Activated CD4-positive, alpha-beta T cell treated with anti-CD3 and anti-CD28 coated beads for 36 hours (primary cell): ENCODE measurements around the gene TANGO6. TPM values are rescaled to one million over a fixed set of nuclear protein-coding genes. Genes with fewer than 3 reads are reported as not detected.

Source experiments
- ATAC-seq: fragments of 200-7000 bp; cut with Tn5 transposase; one replicate; pipeline ENCODE4 v1.10.0; 2021; ENCODE audit warnings: mild to moderate bottlenecking, moderate library complexity
- CTCF ChIA-PET: fragments of 350-600 bp; sonication (Branson Sonifier 250); formaldehyde crosslinking; loops from one replicate; lab custom pipeline; 2021; ENCODE audit warnings: antibody characterized with exemption; lab: Charles Lee
- POLR2A ChIA-PET: fragments of 350-600 bp; sonication (Branson Sonifier 250); formaldehyde crosslinking; loops from one replicate; lab custom pipeline; 2021; ENCODE audit warnings: antibody characterized with exemption, inconsistent platforms; lab: Charles Lee
- DNase-seq: peaks from one replicate; pipeline ENCODE4 v3.0.0-alpha.2; 2020
- H3K27ac Mint-ChIP-seq: one replicate; pipeline ENCODE4 v1.8.0; 2021; ENCODE audit warnings: mixed read lengths
- H3K27me3 Mint-ChIP-seq: one replicate; pipeline ENCODE4 v1.8.0; 2021; ENCODE audit warnings: mixed read lengths
- H3K36me3 Mint-ChIP-seq: one replicate; pipeline ENCODE4 v1.8.0; 2021; ENCODE audit warnings: low read depth, mixed read lengths
- H3K4me1 Mint-ChIP-seq: one replicate; pipeline ENCODE4 v1.8.0; 2021; ENCODE audit warnings: mixed read lengths
- H3K4me3 Mint-ChIP-seq: one replicate; pipeline ENCODE4 v1.8.0; 2021; ENCODE audit warnings: mild to moderate bottlenecking, moderate library complexity, mixed read lengths
- H3K9me3 Mint-ChIP-seq: one replicate; pipeline ENCODE4 v1.8.0; 2021; ENCODE audit warnings: low read depth, mixed read lengths
- intact Hi-C, 2 experiments: fragments of 100-400 bp; cut with DNase I in 1 of 2; cut with micrococcal nuclease in 1 of 2; formaldehyde crosslinking; loops; one replicate each; pipeline versions ENCODE4 v1.14.2 to v1.15.1; 2022 to 2024; cut with DNase I, micrococcal nuclease
- total RNA-seq, 2 experiments: library from RNA; stranded (reverse); gene quantifications; one replicate each; pipeline ENCODE4 v1.2.3, GENCODE V29; 2021

TANGO6 gene
- total RNA-seq, 2 experiments from 2014 or later, result 29.7 to 31.2 TPM

GRCh38 chr16:68892214-68892613 is 48.9 kb downstream of the TANGO6 start:
- H3K4me1 Mint-ChIP-seq, result no peaks in the 10 kb centered on the region
- no peaks in the 10 kb centered on the region for H3K27me3 Mint-ChIP-seq
- intact Hi-C loops, result no loop called here
- peaks cover 10% of the 10 kb centered on the region for H3K36me3 Mint-ChIP-seq
- H3K9me3 Mint-ChIP-seq, result no peaks in the 10 kb centered on the region
- no peak overlapping the region for H3K27ac Mint-ChIP-seq
- ATAC-seq, result no peak
- ChIA-PET POLR2A (interaction anchor here (0.7 kb wide), 1 partner anchor 49 kb away, joined by 3 read pairs; no protein-coding TSS in a partner anchor), CTCF (interaction anchor here (0.8 to 1.0 kb wide), 2 partner anchors 18 to 231 kb away, joined by 3 read pairs; no protein-coding TSS in a partner anchor)
- no peak overlapping the region for H3K4me3 Mint-ChIP-seq
- no peak for DNase-seq

GRCh38 chr16:68892898-68893297 is 49.6 kb downstream of the TANGO6 start:
- DNase-seq (no peak), ATAC-seq (no peak)
- no peak overlapping the region for H3K4me3 Mint-ChIP-seq
- no peak overlapping the region for H3K27ac Mint-ChIP-seq
- H3K9me3 Mint-ChIP-seq, result no peaks in the 10 kb centered on the region
- H3K4me1 Mint-ChIP-seq, result no peaks in the 10 kb centered on the region
- intact Hi-C loops, result no loop called here
- POLR2A ChIA-PET, result no interaction called here
- CTCF ChIA-PET, result no interaction called here
- no peaks in the 10 kb centered on the region for H3K27me3 Mint-ChIP-seq
- peaks cover 9% of the 10 kb centered on the region for H3K36me3 Mint-ChIP-seq

- CTCF ChIA-PET, result interaction anchor here (1.2 kb wide), 1 partner anchor 9 kb away, joined by 3 read pairs; no protein-coding TSS in a partner anchor
- no peak overlapping the region for H3K4me3 Mint-ChIP-seq
- ATAC-seq, result no peak
- intact Hi-C loops, result no loop called here
- H3K27me3 Mint-ChIP-seq, result no peaks in the 10 kb centered on the region
- POLR2A ChIA-PET, result no interaction called here
- peak; percentile 6 for DNase-seq
- H3K4me1 Mint-ChIP-seq, result no peaks in the 10 kb centered on the region
- peaks cover 7% of the 10 kb centered on the region for H3K36me3 Mint-ChIP-seq
- H3K9me3 Mint-ChIP-seq, result no peaks in the 10 kb centered on the region
- H3K27ac Mint-ChIP-seq, result no peak overlapping the region
Observed at GRCh38 chr16:68893710-68894705, 50.7 kb downstream of the TANGO6 start.

- DNase-seq (no peak), ATAC-seq (no peak)
- ChIA-PET POLR2A (no interaction called here), CTCF (no interaction called here)
- intact Hi-C loops, result no loop called here
- Mint-ChIP-seq H3K36me3 (peaks cover 6% of the 10 kb centered on the region), H3K27ac (no peak overlapping the region), H3K9me3 (no peaks in the 10 kb centered on the region), H3K4me1 (no peaks in the 10 kb centered on the region), H3K4me3 (no peak overlapping the region), H3K27me3 (no peaks in the 10 kb centered on the region)
Observed at GRCh38 chr16:68894714-68895113, 51.4 kb downstream of the TANGO6 start.

- CTCF ChIA-PET, result interaction anchor here (0.7 kb wide), 1 partner anchor 172 kb away, joined by 3 read pairs; no protein-coding TSS in a partner anchor
- H3K36me3 Mint-ChIP-seq, result peaks cover 15% of the 10 kb centered on the region
Observed at GRCh38 chr16:68898026-68898425, 54.7 kb downstream of the TANGO6 start.

GRCh38 chr16:68900009-68900408 is 56.7 kb downstream of the TANGO6 start:
- no peak overlapping the region for H3K27ac Mint-ChIP-seq
- intact Hi-C loops, result loop anchor here in 1 of 2 experiments (5.0 kb wide), 2 partner anchors 207 to 222 kb away; partner anchors contain the start of gene HAS3
- ATAC-seq (no peak), DNase-seq (no peak)
- ChIA-PET POLR2A (no interaction called here), CTCF (interaction anchor here (0.6 kb wide), 1 partner anchor 198 kb away, joined by 3 read pairs; no protein-coding TSS in a partner anchor)
- no peaks in the 10 kb centered on the region for H3K9me3 Mint-ChIP-seq
- no peak overlapping the region for H3K4me3 Mint-ChIP-seq
- H3K36me3 Mint-ChIP-seq, result peaks cover 20% of the 10 kb centered on the region
- H3K4me1 Mint-ChIP-seq, result no peaks in the 10 kb centered on the region
- no peaks in the 10 kb centered on the region for H3K27me3 Mint-ChIP-seq

More at GRCh38 chr16:68898026-68898425, 54.7 kb downstream of the TANGO6 start:
- H3K4me1 Mint-ChIP-seq, result no peaks in the 10 kb centered on the region
- ATAC-seq (no peak), DNase-seq (no peak)
- intact Hi-C loops, result no loop called here
- H3K27me3 Mint-ChIP-seq, result no peaks in the 10 kb centered on the region
- POLR2A ChIA-PET, result no interaction called here
- no peak overlapping the region for H3K4me3 Mint-ChIP-seq
- no peaks in the 10 kb centered on the region for H3K9me3 Mint-ChIP-seq
- H3K27ac Mint-ChIP-seq, result no peak overlapping the region

GRCh38 chr16:68902003-68902968 is 59.0 kb downstream of the TANGO6 start:
- Mint-ChIP-seq H3K36me3 (peaks cover 27% of the 10 kb centered on the region), H3K9me3 (no peaks in the 10 kb centered on the region), H3K27me3 (no peaks in the 10 kb centered on the region), H3K27ac (no peak overlapping the region), H3K4me1 (no peaks in the 10 kb centered on the region), H3K4me3 (no peak overlapping the region)
- DNase-seq (peak; percentile 30), ATAC-seq (no peak)
- intact Hi-C loops, result loop anchor here in 1 of 2 experiments (5.0 kb wide), 2 partner anchors 205 to 220 kb away; partner anchors contain the start of gene HAS3
- ChIA-PET CTCF (interaction anchor here (0.6 to 1.6 kb wide), 6 partner anchors 8 to 312 kb away, joined by 3 to 7 read pairs (median 4); no protein-coding TSS in a partner anchor), POLR2A (interaction anchor here (0.7 kb wide), 1 partner anchor 28 kb away, joined by 3 read pairs; no protein-coding TSS in a partner anchor)

- ChIA-PET POLR2A (no interaction called here), CTCF (interaction anchor here (0.6 to 1.6 kb wide), 5 partner anchors 9 to 312 kb away, joined by 3 to 7 read pairs (median 4); no protein-coding TSS in a partner anchor)
- ATAC-seq (no peak), DNase-seq (no peak)
- no peaks in the 10 kb centered on the region for H3K9me3 Mint-ChIP-seq
- no peak overlapping the region for H3K27ac Mint-ChIP-seq
- H3K4me3 Mint-ChIP-seq, result no peak overlapping the region
- H3K4me1 Mint-ChIP-seq, result no peaks in the 10 kb centered on the region
- peaks cover 30% of the 10 kb centered on the region for H3K36me3 Mint-ChIP-seq
- no peaks in the 10 kb centered on the region for H3K27me3 Mint-ChIP-seq
- intact Hi-C loops, result loop anchor here in 1 of 2 experiments (5.0 kb wide), 2 partner anchors 204 to 219 kb away; partner anchors contain the start of gene HAS3
Observed at GRCh38 chr16:68902969-68903345, 59.6 kb downstream of the TANGO6 start.

- no peak for DNase-seq
- ATAC-seq, result no peak
- no peak overlapping the region for H3K4me3 Mint-ChIP-seq
- H3K36me3 Mint-ChIP-seq, result peaks cover 30% of the 10 kb centered on the region
- POLR2A ChIA-PET, result no interaction called here
- CTCF ChIA-PET, result no interaction called here
- intact Hi-C loops, result no loop called here
- H3K27ac Mint-ChIP-seq, result no peak overlapping the region
- H3K4me1 Mint-ChIP-seq, result no peaks in the 10 kb centered on the region
- H3K9me3 Mint-ChIP-seq, result no peaks in the 10 kb centered on the region
- no peaks in the 10 kb centered on the region for H3K27me3 Mint-ChIP-seq
Observed at GRCh38 chr16:68907297-68907696, 64.0 kb downstream of the TANGO6 start.

GRCh38 chr16:68907781-68908181 is 64.5 kb downstream of the TANGO6 start:
- no peaks in the 10 kb centered on the region for H3K9me3 Mint-ChIP-seq
- ATAC-seq, result no peak
- no peak overlapping the region for H3K4me3 Mint-ChIP-seq
- DNase-seq, result no peak
- no peaks in the 10 kb centered on the region for H3K27me3 Mint-ChIP-seq
- intact Hi-C loops, result no loop called here
- H3K27ac Mint-ChIP-seq, result peak overlapping the region; percentile 10
- ChIA-PET POLR2A (no interaction called here), CTCF (interaction anchor here (0.6 kb wide), 1 partner anchor 317 kb away, joined by 3 read pairs; no protein-coding TSS in a partner anchor)
- no peaks in the 10 kb centered on the region for H3K4me1 Mint-ChIP-seq
- peaks cover 27% of the 10 kb centered on the region for H3K36me3 Mint-ChIP-seq
